Natural killer cell (primary cell): ENCODE measurements around the gene CHD5. TPM values are rescaled to one million over a fixed set of nuclear protein-coding genes. Genes with fewer than 3 reads are reported as not detected.
A peak's percentile ranks its signal among the peaks of the same experiment; 100 is the strongest.

Experiments
- ATAC-seq, 3 donors: fragments of 150-1000 bp in 2 of 3; fragments of 200-7000 bp in 1 of 3; cut with Tn5 transposase; 1 replicate in 1 of 3; 2 replicates in 2 of 3; pipeline ENCODE4 v1.10.0; 2021; ENCODE audit warnings: mild to moderate bottlenecking in 2 of 3, moderate library complexity in 2 of 3
- DNase-seq, 2 donors: peaks; one replicate each; pipeline versions ENCODE4 v3.0.0 to v3.0.0-alpha.2; 2013 to 2021; ENCODE audit warnings: mixed read lengths in 1 of 2
- H3K27ac ChIP-seq: one replicate; pipeline ENCODE4 v1.5.1; 2013; ENCODE audit warnings: mild to moderate bottlenecking, low read length
- H3K27me3 ChIP-seq: one replicate; pipeline ENCODE4 v1.6.1; 2013; ENCODE audit warnings: low read length; ENCODE audit not compliant: control insufficient read depth, insufficient read depth
- H3K36me3 ChIP-seq: one replicate; pipeline ENCODE4 v1.6.1; 2013; ENCODE audit warnings: low read length; ENCODE audit not compliant: control insufficient read depth, insufficient read depth
- H3K4me1 ChIP-seq: one replicate; pipeline ENCODE4 v1.6.1; 2013; ENCODE audit warnings: low read length; ENCODE audit not compliant: control insufficient read depth, insufficient read depth
- H3K4me3 ChIP-seq: one replicate; pipeline ENCODE4 v1.5.1; 2013; ENCODE audit warnings: low read length
- H3K9me3 ChIP-seq: one replicate; pipeline ENCODE4 v1.6.1; 2013; ENCODE audit warnings: low read length; ENCODE audit not compliant: control insufficient read depth, insufficient read depth
- H3K27ac Mint-ChIP-seq, 2 donors: one replicate each; pipeline ENCODE4 v1.8.0; 2022; ENCODE audit warnings: mild to moderate bottlenecking in 2 of 2, mixed read lengths in 2 of 2, moderate library complexity in 1 of 2
- H3K27me3 Mint-ChIP-seq, 2 donors: one replicate each; pipeline ENCODE4 v1.8.0; 2022; ENCODE audit warnings: low read depth in 2 of 2, mixed read lengths in 2 of 2
- H3K36me3 Mint-ChIP-seq: one replicate; pipeline ENCODE4 v1.8.0; 2022; ENCODE audit warnings: mixed read lengths
- H3K4me1 Mint-ChIP-seq, 2 donors: one replicate each; pipeline ENCODE4 v1.8.0; 2022; ENCODE audit warnings: mixed read lengths in 2 of 2
- H3K4me3 Mint-ChIP-seq: one replicate; pipeline ENCODE4 v1.8.0; 2022; ENCODE audit warnings: mild to moderate bottlenecking, moderate library complexity, mixed read lengths
- H3K9me3 Mint-ChIP-seq, 2 donors: one replicate each; pipeline ENCODE4 v1.8.0; 2022; ENCODE audit warnings: mixed read lengths in 2 of 2
- WGBS: methylation state at CpG from one replicate; pipeline ENCODE4 v1.1.7; 2013; ENCODE audit warnings: missing lambda C conversion rate; ENCODE audit not compliant: insufficient coverage; 5-methylcytosine and 5-hydroxymethylcytosine counted together
- intact Hi-C: fragments of 100-400 bp; cut with micrococcal nuclease; formaldehyde crosslinking; loops from one replicate; pipeline ENCODE4 v1.14.2; 2022
- total RNA-seq, 4 donors: library from RNA; stranded (reverse); fragments of 120-200 nt in 1 of 4; gene quantifications; one replicate each; pipeline versions ENCODE4 v1.2.3 to v1.2.4, GENCODE V29; 2013 to 2022
- TF ChIP-seq, protein P1 (sequence below): fragments of 200-600 bp; IDR thresholded peaks from one replicate; pipeline ENCODE4 v1.8.0; 2022; ENCODE audit warnings: antibody characterized with exemption

Gene CHD5
- total RNA-seq, result 1 to 10 TPM in 1 of 3 donors, under 1 TPM in 2; 0.34 to 1.2 (median 0.73) TPM
- total RNA-seq (2013), result 0.20 TPM

DNA sequence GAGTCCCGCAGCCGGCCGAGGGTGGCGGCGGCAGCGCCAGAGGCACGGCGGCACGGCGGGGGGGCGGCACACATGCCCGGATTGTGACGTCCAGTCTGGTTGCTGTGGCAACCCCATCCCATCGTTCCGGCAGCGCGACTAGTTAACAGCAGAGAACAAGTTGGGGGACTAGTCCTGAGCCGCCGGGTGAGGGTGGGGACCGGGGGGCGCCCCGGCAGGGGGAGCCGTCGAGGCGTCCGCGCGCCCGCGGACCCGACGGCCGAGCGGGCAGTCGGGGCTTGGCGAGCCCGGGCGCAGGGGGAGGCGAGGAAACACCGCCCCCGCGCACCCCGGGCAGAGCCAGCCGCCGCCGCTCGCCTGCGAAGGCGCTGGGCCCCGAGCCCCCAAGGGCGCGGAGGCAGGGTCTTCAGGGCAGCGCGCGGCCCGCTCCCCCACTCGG lies at the start of gene CHD5:
CHD5 (minus strand) TSS at position 54 of the 439 bp plus-strand sequence. CDS start 298 bp downstream, outside the sequence.
- H3K9me3 ChIP-seq, result no peaks in the 10 kb centered on the region
- peak within 1 kb of the TSS; percentile 70 for H3K4me3 Mint-ChIP-seq
- H3K4me3 ChIP-seq, result no peak within 1 kb of the TSS
- H3K27me3 Mint-ChIP-seq, result peaks cover 28 to 38% of the 10 kb centered on the region in 2 donors
- 3% methylated on average over 57 of the region's 57 CpGs for WGBS
- H3K36me3 ChIP-seq, result peaks cover 3% of the 10 kb centered on the region
- DNase-seq (peak in 1 of 2 donors; percentile 42), ATAC-seq (peak in 2 of 3 donors; percentile 40 to 53)
- H3K4me1 ChIP-seq, result peaks cover 16% of the 10 kb centered on the region
- H3K4me1 Mint-ChIP-seq, result peaks cover 17 to 36% of the 10 kb centered on the region in 2 donors
- intact Hi-C loops, result no loop called here
- no peaks in the 10 kb centered on the region for H3K36me3 Mint-ChIP-seq
- peaks cover 27% of the 10 kb centered on the region for H3K27me3 ChIP-seq
- H3K9me3 Mint-ChIP-seq, result no peaks in the 10 kb centered on the region
- H3K27ac Mint-ChIP-seq, result no peak within 1 kb of the TSS
- no peak within 1 kb of the TSS for H3K27ac ChIP-seq
- TF ChIP-seq, protein P1, sequence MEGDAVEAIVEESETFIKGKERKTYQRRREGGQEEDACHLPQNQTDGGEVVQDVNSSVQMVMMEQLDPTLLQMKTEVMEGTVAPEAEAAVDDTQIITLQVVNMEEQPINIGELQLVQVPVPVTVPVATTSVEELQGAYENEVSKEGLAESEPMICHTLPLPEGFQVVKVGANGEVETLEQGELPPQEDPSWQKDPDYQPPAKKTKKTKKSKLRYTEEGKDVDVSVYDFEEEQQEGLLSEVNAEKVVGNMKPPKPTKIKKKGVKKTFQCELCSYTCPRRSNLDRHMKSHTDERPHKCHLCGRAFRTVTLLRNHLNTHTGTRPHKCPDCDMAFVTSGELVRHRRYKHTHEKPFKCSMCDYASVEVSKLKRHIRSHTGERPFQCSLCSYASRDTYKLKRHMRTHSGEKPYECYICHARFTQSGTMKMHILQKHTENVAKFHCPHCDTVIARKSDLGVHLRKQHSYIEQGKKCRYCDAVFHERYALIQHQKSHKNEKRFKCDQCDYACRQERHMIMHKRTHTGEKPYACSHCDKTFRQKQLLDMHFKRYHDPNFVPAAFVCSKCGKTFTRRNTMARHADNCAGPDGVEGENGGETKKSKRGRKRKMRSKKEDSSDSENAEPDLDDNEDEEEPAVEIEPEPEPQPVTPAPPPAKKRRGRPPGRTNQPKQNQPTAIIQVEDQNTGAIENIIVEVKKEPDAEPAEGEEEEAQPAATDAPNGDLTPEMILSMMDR, result no peak

DNA sequence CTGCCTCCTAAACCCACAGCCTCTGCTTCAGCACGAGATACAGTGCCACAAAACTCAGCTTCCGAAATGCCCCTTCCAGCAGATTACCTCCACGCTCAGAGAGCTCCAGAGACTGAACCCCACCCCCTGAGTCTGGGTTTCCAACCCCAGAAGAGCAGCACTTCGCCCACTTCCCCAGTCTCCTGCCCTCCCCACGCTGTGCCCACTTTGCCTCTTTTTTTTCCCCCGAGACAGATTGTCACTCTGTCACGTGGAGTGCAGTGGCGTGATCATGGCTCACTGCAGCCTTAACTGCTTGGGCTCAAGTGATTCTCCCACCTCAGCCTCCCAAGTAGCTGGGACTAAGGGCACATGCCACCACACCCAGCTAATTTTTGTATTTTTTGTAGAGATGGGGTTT lies 45.5 kb upstream of the CHD5 start:
- Histone ChIP-seq H3K4me3 (no peak overlapping the region), H3K27ac (no peak overlapping the region), H3K4me1 (no peaks in the 10 kb centered on the region), H3K27me3 (no peaks in the 10 kb centered on the region), H3K9me3 (no peaks in the 10 kb centered on the region), H3K36me3 (peaks cover 38% of the 10 kb centered on the region)
- Mint-ChIP-seq H3K4me1 (peaks cover 0 to 5% of the 10 kb centered on the region in 2 donors), H3K27ac (no peak overlapping the region), H3K36me3 (peaks cover 6% of the 10 kb centered on the region), H3K4me3 (no peak overlapping the region), H3K27me3 (no peaks in the 10 kb centered on the region), H3K9me3 (no peaks in the 10 kb centered on the region)
- ATAC-seq (no peak), DNase-seq (no peak)
- 96% methylated on average over 8 of the region's 8 CpGs for WGBS
- TF ChIP-seq, protein P1, result no peak
- intact Hi-C loops, result no loop called here

DNA sequence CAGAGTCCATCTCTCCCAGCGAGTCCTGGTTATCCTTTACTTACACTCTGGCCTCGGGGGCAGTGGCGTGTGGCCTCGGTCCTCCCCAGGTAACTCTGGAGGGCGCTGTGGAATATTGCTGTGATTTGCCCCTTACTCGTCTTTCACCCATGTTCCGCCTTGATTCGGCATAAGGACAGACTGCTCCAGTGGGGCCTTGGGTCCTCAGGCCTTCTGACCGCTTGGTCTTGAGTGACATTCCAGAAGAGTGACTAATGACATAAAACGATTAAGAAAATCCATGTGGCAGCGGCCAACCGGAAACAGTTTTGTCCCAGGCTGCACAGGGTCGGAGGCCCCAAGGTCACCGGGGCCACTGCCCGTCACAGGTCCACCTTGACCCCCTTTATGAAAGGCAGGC lies 44.6 kb upstream of the CHD5 start:
- Histone ChIP-seq H3K36me3 (peaks cover 38% of the 10 kb centered on the region), H3K4me3 (no peak overlapping the region), H3K4me1 (no peaks in the 10 kb centered on the region), H3K9me3 (no peaks in the 10 kb centered on the region), H3K27ac (no peak overlapping the region), H3K27me3 (no peaks in the 10 kb centered on the region)
- DNase-seq (no peak), ATAC-seq (no peak)
- Mint-ChIP-seq H3K4me3 (no peak overlapping the region), H3K27me3 (no peaks in the 10 kb centered on the region), H3K27ac (no peak overlapping the region), H3K9me3 (no peaks in the 10 kb centered on the region), H3K36me3 (peaks cover 6% of the 10 kb centered on the region), H3K4me1 (peaks cover 0 to 5% of the 10 kb centered on the region in 2 donors)
- 97% methylated on average over 15 of the region's 15 CpGs for WGBS
- TF ChIP-seq, protein P1, result no peak
- intact Hi-C loops, result no loop called here

DNA sequence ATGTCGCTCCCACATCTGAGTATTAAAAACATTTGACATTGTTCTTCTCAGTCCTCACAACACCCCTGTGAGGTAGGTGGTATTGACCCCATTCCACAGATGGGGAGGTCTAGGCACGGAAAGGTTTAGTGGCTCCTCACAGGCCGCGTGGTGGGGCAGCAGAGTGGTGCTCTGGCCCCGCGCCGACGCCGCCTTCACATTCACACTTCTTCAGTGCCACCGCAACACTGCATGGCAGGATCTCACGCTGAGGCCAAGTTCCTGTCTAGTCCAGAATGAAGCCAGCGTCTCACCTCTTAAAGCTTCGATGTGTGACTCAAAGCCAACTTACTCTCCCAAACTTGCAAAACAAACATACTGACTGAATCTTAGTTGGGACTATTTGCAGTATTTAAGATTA lies 43.5 kb upstream of the CHD5 start:
- WGBS, result 95% methylated on average over 12 of the region's 13 CpGs
- no peak overlapping the region for H3K4me3 ChIP-seq
- no peak for DNase-seq
- Mint-ChIP-seq H3K9me3 (no peaks in the 10 kb centered on the region), H3K4me3 (no peak overlapping the region), H3K27me3 (no peaks in the 10 kb centered on the region), H3K27ac (no peak overlapping the region), H3K4me1 (peaks cover 0 to 5% of the 10 kb centered on the region in 2 donors), H3K36me3 (peaks cover 6% of the 10 kb centered on the region)
- TF ChIP-seq, protein P1, result no peak
- no peak overlapping the region for H3K27ac ChIP-seq
- H3K36me3 ChIP-seq, result peaks cover 35% of the 10 kb centered on the region
- H3K27me3 ChIP-seq, result no peaks in the 10 kb centered on the region
- no peak for ATAC-seq
- no peaks in the 10 kb centered on the region for H3K4me1 ChIP-seq
- no peaks in the 10 kb centered on the region for H3K9me3 ChIP-seq
- intact Hi-C loops, result no loop called here
